ENCODE results near the gene NOSTRIN.

GRCh38 chr2:168821577-168821976 is 19.1 kb downstream of the NOSTRIN start:
- no peak for TF ChIP-seq CTCF (IDR thresholded peaks at IDR 0.05; ENCODE audit: extremely low read depth in 1 of 2, insufficient read depth in 1 of 2, low read depth in 1 of 2, low read length in 2 of 2)
- no peak for TF ChIP-seq POLR2A (IDR thresholded peaks at IDR 0.05; ENCODE audit: low read depth, low read length)
- TF ChIP-seq EZH2 (IDR thresholded peaks at IDR 0.05; ENCODE audit: borderline replicate concordance, low read depth, low read length, severe bottlenecking) = no peak
- TF ChIP-seq POLR2AphosphoS5 (IDR thresholded peaks at IDR 0.05; ENCODE audit: insufficient read depth, low read depth, low read length) = no peak
